Karpas-422 (cell line): ENCODE measurements around the gene KCNB1. TPM values are rescaled to one million over a fixed set of nuclear protein-coding genes. Genes with fewer than 3 reads are reported as not detected.

Experiments
- DNase-seq: peaks from one replicate; pipeline ENCODE4 v3.0.0-alpha.2; 2015
- H2AFZ ChIP-seq: fragments of 200-600 bp; sonication (generic); 2 replicates; pipeline ENCODE4 v1.6.1; 2014; ENCODE audit warnings: antibody characterized with exemption, low read length, mixed read lengths
- H3K27ac ChIP-seq: fragments of 200-600 bp; sonication (generic); 2 replicates; pipeline ENCODE4 v1.5.1; 2014; ENCODE audit warnings: mild to moderate bottlenecking, low read length, moderate library complexity
- H3K27me3 ChIP-seq: fragments of 200-600 bp; sonication (generic); 2 replicates; pipeline ENCODE4 v1.6.1; 2014; ENCODE audit warnings: low read length, mixed read lengths
- H3K36me3 ChIP-seq: fragments of 200-600 bp; sonication (generic); 2 replicates; pipeline ENCODE4 v1.6.1; 2014; ENCODE audit warnings: low read length, mixed read lengths; ENCODE audit not compliant: insufficient read depth
- H3K4me1 ChIP-seq: fragments of 200-600 bp; sonication (generic); 2 replicates; pipeline ENCODE4 v1.6.1; 2014; ENCODE audit warnings: mild to moderate bottlenecking, low read length, mixed read lengths
- H3K4me2 ChIP-seq: fragments of 200-600 bp; sonication (generic); 2 replicates; pipeline ENCODE4 v1.6.1; 2014; ENCODE audit warnings: low read length, low read depth, mild to moderate bottlenecking; ENCODE audit not compliant: poor library complexity, severe bottlenecking
- H3K4me3 ChIP-seq: fragments of 200-600 bp; sonication (generic); 2 replicates; pipeline ENCODE4 v1.5.1; 2014; ENCODE audit warnings: mild to moderate bottlenecking, antibody characterized with exemption, low read length, mixed read lengths
- H3K79me2 ChIP-seq: fragments of 200-600 bp; sonication (generic); 2 replicates; pipeline ENCODE4 v1.6.1; 2014; ENCODE audit warnings: mild to moderate bottlenecking, low read length, mixed read lengths
- H3K9ac ChIP-seq: fragments of 200-600 bp; sonication (generic); 2 replicates; pipeline ENCODE4 v1.6.0; 2014; ENCODE audit warnings: low read length
- H3K9me2 ChIP-seq: fragments of 200-600 bp; sonication (generic), shearing (Covaris generic); replicated peaks from 2 replicates; pipeline ENCODE4 v1.6.0; 2014; ENCODE audit warnings: mild to moderate bottlenecking, low read length, moderate library complexity; ENCODE audit not compliant: insufficient read depth
- H3K9me3 ChIP-seq: fragments of 300-700, 200-600 bp; sonication (generic); 2 replicates; pipeline ENCODE4 v1.6.1; 2014; ENCODE audit warnings: low read length, mixed read lengths
- H4K20me1 ChIP-seq: fragments of 200-600 bp; sonication (generic); 2 replicates; pipeline ENCODE4 v1.6.1; 2014; ENCODE audit warnings: mild to moderate bottlenecking, antibody characterized with exemption, low read length, low read depth; ENCODE audit not compliant: insufficient read depth
- total RNA-seq: library from RNA; depleted of rRNA; stranded (reverse); fragments of >200 nt; shearing (Covaris generic); gene quantifications from 2 replicates; pipeline ENCODE4 v1.2.3, GENCODE V29; 2014; ENCODE audit warnings: low replicate concordance

Gene KCNB1
- total RNA-seq, 1 experiment from 2014 or later, result not detected

DNA sequence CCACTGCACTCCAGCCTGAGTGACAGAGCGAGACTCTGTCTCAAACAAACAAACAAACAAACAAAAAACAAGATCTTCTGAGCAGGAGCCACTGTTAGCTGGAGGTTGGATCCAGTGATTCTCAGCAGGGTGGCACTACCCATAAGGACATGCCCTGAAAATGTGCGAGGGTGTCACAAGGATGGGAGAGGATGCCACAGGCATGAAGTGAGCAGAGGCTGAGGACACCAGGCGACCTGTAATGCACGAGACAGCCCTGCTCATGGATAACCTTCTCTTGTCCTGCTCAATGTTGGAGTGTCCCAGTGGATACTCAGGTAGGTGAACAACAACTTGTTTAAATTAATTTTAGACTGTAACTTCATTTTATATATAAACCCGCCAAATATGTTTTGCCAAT, 76.8 kb downstream of the KCNB1 start:
- no peak overlapping the region for H3K4me3 ChIP-seq
- no peaks in the 10 kb centered on the region for H3K9me2 ChIP-seq
- no peaks in the 10 kb centered on the region for H3K4me1 ChIP-seq
- no peak overlapping the region for H2AFZ ChIP-seq
- no peaks in the 10 kb centered on the region for H3K27me3 ChIP-seq
- H3K9ac ChIP-seq, result no peak overlapping the region
- no peak overlapping the region for H3K4me2 ChIP-seq
- no peaks in the 10 kb centered on the region for H3K9me3 ChIP-seq
- no peak overlapping the region for H3K27ac ChIP-seq
- H3K36me3 ChIP-seq, result no peaks in the 10 kb centered on the region
- H3K79me2 ChIP-seq, result no peaks in the 10 kb centered on the region
- no peak for DNase-seq
- H4K20me1 ChIP-seq, result no peaks in the 10 kb centered on the region

- Histone ChIP-seq H3K4me2 (no peak overlapping the region), H3K36me3 (no peaks in the 10 kb centered on the region), H2AFZ (no peak overlapping the region), H3K4me3 (no peak overlapping the region), H3K4me1 (no peaks in the 10 kb centered on the region), H3K9ac (no peak overlapping the region), H3K9me3 (no peaks in the 10 kb centered on the region), H3K27me3 (no peaks in the 10 kb centered on the region), H4K20me1 (no peaks in the 10 kb centered on the region), H3K79me2 (no peaks in the 10 kb centered on the region), H3K9me2 (no peaks in the 10 kb centered on the region), H3K27ac (no peak overlapping the region)
- DNase-seq, result no peak
Measured at GRCh38 chr20:49405062-49405683, 77.3 kb downstream of the KCNB1 start.

GRCh38 chr20:49404461-49404860, 78.0 kb downstream of the KCNB1 start:
- Histone ChIP-seq H3K27ac (no peak overlapping the region), H2AFZ (no peak overlapping the region), H3K4me3 (no peak overlapping the region), H4K20me1 (no peaks in the 10 kb centered on the region), H3K9me2 (no peaks in the 10 kb centered on the region), H3K9me3 (no peaks in the 10 kb centered on the region), H3K4me2 (no peak overlapping the region), H3K9ac (no peak overlapping the region), H3K79me2 (no peaks in the 10 kb centered on the region), H3K27me3 (no peaks in the 10 kb centered on the region), H3K36me3 (no peaks in the 10 kb centered on the region), H3K4me1 (no peaks in the 10 kb centered on the region)
- no peak for DNase-seq

- H3K79me2 ChIP-seq, result no peaks in the 10 kb centered on the region
- no peaks in the 10 kb centered on the region for H4K20me1 ChIP-seq
- H3K4me3 ChIP-seq, result no peak overlapping the region
- H3K36me3 ChIP-seq, result no peaks in the 10 kb centered on the region
- DNase-seq, result no peak
- no peaks in the 10 kb centered on the region for H3K9me3 ChIP-seq
- no peak overlapping the region for H3K4me2 ChIP-seq
- no peak overlapping the region for H2AFZ ChIP-seq
- no peaks in the 10 kb centered on the region for H3K9me2 ChIP-seq
- no peak overlapping the region for H3K9ac ChIP-seq
- H3K27ac ChIP-seq, result no peak overlapping the region
- H3K27me3 ChIP-seq, result no peaks in the 10 kb centered on the region
- no peaks in the 10 kb centered on the region for H3K4me1 ChIP-seq
Measured at GRCh38 chr20:49403911-49404310, 78.6 kb downstream of the KCNB1 start.

GRCh38 chr20:49403012-49403411, 79.5 kb downstream of the KCNB1 start:
- DNase-seq, result no peak
- no peak overlapping the region for H3K9ac ChIP-seq
- no peaks in the 10 kb centered on the region for H4K20me1 ChIP-seq
- H3K27ac ChIP-seq, result no peak overlapping the region
- no peaks in the 10 kb centered on the region for H3K9me2 ChIP-seq
- no peaks in the 10 kb centered on the region for H3K9me3 ChIP-seq
- no peaks in the 10 kb centered on the region for H3K4me1 ChIP-seq
- no peak overlapping the region for H3K4me3 ChIP-seq
- H3K36me3 ChIP-seq, result no peaks in the 10 kb centered on the region
- H3K4me2 ChIP-seq, result no peak overlapping the region
- no peak overlapping the region for H2AFZ ChIP-seq
- no peaks in the 10 kb centered on the region for H3K27me3 ChIP-seq
- H3K79me2 ChIP-seq, result no peaks in the 10 kb centered on the region

- Histone ChIP-seq H3K27me3 (no peaks in the 10 kb centered on the region), H3K9me3 (no peaks in the 10 kb centered on the region), H3K4me3 (no peak overlapping the region), H3K9me2 (no peaks in the 10 kb centered on the region), H3K36me3 (no peaks in the 10 kb centered on the region), H4K20me1 (no peaks in the 10 kb centered on the region), H3K4me1 (no peaks in the 10 kb centered on the region), H3K9ac (no peak overlapping the region), H3K4me2 (no peak overlapping the region), H3K79me2 (no peaks in the 10 kb centered on the region), H3K27ac (no peak overlapping the region), H2AFZ (no peak overlapping the region)
- DNase-seq, result no peak
Measured at GRCh38 chr20:49400904-49401303, 81.6 kb downstream of the KCNB1 start.

GRCh38 chr20:49400410-49400809, 82.1 kb downstream of the KCNB1 start:
- no peak for DNase-seq
- Histone ChIP-seq H3K4me2 (no peak overlapping the region), H3K27me3 (no peaks in the 10 kb centered on the region), H3K27ac (no peak overlapping the region), H3K4me3 (no peak overlapping the region), H3K36me3 (no peaks in the 10 kb centered on the region), H2AFZ (no peak overlapping the region), H3K9me2 (no peaks in the 10 kb centered on the region), H3K9me3 (no peaks in the 10 kb centered on the region), H3K4me1 (no peaks in the 10 kb centered on the region), H3K9ac (no peak overlapping the region), H3K79me2 (no peaks in the 10 kb centered on the region), H4K20me1 (no peaks in the 10 kb centered on the region)

- Histone ChIP-seq H3K79me2 (no peaks in the 10 kb centered on the region), H3K27me3 (no peaks in the 10 kb centered on the region), H2AFZ (no peak overlapping the region), H4K20me1 (no peaks in the 10 kb centered on the region), H3K9me3 (no peaks in the 10 kb centered on the region), H3K9me2 (no peaks in the 10 kb centered on the region), H3K9ac (no peak overlapping the region), H3K4me1 (no peaks in the 10 kb centered on the region), H3K36me3 (no peaks in the 10 kb centered on the region), H3K4me3 (no peak overlapping the region), H3K27ac (no peak overlapping the region), H3K4me2 (no peak overlapping the region)
- no peak for DNase-seq
Measured at GRCh38 chr20:49399329-49399728, 83.1 kb downstream of the KCNB1 start.
